HG03565 (cell line): ENCODE results near the gene MLXIP.

Source experiments
- ATAC-seq: cut with Tn5 transposase; IDR thresholded peaks from one replicate; pipeline ENCODE4 v1.9.1; 2021; ENCODE audit warnings: mild to moderate bottlenecking, moderate library complexity; ENCODE audit not compliant: unreplicated experiment

The MLXIP gene

DNA sequence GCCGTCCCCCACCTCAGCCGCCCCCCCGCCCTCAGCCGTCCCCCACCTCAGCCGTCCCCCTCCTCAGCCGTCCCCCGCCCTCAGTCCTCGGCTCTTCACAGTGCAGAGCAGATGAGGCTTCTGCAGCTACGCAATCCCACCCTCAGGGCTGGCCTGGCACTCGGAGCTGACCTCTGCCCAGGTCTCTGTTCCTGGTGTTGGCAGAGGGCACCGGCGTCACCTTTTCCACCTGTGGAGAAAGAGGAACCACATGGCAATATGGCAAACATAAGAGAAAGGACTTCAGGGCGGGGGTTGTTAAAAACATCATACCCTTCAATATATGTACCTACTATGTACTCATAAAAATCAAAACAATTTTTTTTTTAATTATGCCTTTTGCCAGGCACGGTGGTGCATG is 45.8 kb downstream of the MLXIP start:
- ATAC-seq, result no peak

DNA sequence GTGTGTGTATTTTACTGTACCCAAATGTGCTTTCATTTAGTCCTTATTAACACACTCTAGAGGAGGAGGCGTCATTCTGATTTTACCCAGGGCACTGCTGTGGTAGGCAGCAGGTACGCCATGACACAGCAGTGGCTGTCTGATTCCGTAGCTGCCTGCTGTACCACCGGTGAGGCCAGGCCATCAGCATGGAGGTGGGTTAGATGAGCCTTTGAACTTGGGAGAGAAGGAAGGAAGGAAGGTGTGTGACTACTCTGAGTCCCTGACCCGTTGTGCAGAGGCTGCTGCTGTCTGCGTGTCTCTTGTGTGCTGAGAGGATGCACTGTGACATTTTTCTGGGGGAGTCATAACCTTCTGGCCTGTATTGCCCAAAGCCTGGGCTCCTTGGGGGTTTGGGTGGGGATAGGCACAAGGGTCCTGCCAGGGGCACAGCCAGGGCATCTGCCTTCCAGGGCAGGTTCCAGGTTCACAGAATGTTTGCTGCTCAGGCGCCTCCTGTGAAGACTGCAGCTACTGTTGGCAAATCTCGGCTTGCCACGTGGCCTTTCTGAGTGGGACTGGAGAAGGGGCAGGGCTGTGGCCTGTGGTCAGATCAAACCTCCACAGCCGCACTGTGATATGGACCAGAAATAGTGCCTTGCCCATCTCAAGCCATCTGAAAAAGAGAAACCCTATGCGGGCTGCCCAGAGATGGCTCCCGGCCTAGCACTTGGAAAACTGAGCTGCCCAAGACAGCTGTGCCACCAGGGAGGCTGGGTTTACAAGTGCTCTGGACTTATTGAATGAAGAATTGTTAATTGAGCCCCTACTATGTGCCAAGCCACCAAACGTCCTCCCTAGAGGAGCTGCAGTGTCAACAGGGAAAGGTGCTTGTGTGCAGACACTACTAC is 47.1 kb downstream of the MLXIP start:
- ATAC-seq, result no peak

DNA sequence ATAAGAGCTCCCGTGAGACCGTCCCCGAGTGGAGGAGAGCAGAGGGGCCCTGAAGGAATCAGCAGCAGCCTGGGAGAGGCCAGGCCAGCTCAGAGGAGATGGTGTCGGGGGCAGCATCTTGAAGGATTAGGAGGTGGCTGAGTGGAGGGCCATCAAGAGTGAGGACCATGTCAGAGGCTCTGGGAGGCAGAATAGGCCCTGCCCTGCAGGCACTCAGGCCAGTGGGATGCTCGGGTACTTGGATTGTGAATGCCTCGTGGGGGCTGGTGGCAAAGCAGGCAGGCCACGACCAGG is 47.7 kb downstream of the MLXIP start:
- ATAC-seq, result no peak

GRCh38 chr12:122126713-122127597 is 48.4 kb downstream of the MLXIP start:
- ATAC-seq, result no peak

GRCh38 chr12:122127839-122128238 is 49.3 kb downstream of the MLXIP start:
- ATAC-seq, result no peak

GRCh38 chr12:122128481-122128880 is 49.9 kb downstream of the MLXIP start:
- ATAC-seq, result no peak

GRCh38 chr12:122129131-122129530 is 50.6 kb downstream of the MLXIP start:
- no peak for ATAC-seq

DNA sequence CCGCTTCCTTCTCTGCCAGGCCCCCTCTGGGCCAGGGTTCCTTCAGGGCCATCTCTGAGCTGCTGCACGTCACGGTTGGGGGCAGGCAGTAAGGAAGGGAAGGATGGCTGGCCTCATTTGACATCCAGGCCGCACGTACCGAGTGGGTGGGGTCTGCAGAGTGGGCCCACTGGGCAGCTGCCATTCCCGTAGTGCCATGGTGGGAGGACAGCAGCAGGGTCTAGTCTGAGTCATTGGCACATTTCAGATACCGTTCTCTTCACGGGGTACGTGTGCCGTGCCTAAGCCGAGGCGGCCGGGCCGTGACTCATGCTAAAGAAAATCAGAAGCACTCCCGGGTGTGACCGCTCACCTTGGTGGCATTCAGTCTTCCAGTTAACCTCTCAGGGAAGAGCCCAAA is 51.6 kb downstream of the MLXIP start:
- ATAC-seq, result no peak

- no peak for ATAC-seq
These were observed 54.8 kb downstream of the MLXIP start for GRCh38 chr12:122133192-122133950.

DNA sequence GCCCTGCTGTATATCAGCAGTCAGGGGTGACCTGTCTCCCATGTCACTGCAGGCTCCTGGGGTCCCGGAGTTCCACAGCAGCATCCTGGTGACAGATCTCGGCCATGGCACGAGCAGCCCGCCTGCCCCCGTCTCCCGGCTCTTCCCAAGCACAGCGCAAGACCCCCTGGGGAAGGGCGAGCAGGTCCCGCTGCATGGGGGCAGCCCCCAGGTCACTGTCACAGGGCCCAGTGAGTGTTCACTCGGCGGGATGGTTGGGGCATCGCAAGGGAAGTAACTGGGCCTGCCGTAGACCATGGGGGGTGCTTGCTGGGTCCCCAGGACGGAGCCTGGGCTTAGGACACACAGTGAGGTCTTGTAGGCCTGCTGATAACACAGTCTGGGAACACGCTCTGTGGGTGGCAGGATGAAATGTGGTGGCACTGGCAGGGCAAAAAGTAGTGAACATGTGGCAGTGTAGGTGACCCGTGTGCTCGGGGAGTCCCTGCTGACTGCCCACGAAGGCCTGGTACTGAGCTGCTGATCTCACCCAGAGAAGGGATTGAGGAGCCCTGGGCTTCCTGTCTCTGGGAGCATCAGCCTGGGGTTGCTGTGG is 57.0 kb downstream of the MLXIP start:
- no peak for ATAC-seq

DNA sequence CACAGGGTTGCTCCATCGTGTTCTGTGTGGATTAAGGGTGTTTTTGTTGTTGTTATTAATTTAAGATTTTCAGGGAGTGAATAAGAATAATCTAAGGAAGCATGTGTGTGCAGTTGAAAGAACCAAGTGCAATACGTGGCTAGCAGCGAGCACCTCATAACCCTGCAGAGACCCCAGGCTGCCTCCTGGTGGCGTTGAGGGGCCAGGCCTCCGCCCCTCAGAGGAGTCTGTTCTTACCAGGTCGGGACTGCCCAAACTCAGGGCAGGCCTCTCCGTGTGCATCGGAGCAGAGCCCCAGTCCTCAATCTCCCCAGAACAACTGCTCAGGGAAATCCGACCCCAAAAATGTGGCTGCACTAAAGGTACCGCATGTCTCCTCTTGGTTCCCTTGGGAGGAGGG is 58.7 kb downstream of the MLXIP start:
- no peak for ATAC-seq

- ATAC-seq, result no peak
These were observed 59.1 kb downstream of the MLXIP start for GRCh38 chr12:122137681-122138080.

- ATAC-seq, result no peak
These were observed 59.6 kb downstream of the MLXIP start for GRCh38 chr12:122138181-122138580.

DNA sequence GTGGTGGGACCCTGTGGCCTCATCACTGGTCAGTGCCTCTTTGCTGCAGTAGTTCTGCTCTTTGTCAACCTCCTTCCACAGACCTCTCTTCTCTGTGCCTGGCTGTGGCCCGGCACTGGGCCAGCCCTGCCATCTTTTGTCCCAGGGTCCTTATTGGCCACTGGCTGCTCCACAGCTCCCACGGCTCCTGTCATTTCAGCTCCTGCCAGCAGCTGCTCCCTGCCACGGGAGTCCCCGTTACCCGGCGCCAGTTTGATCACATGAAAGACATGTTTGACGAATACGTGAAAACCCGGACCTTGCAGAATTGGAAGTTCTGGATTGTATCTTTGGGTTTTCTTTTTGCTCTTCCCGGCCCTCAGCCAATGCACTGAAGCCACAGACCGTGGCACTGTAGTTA is 60.1 kb downstream of the MLXIP start:
- no peak for ATAC-seq

DNA sequence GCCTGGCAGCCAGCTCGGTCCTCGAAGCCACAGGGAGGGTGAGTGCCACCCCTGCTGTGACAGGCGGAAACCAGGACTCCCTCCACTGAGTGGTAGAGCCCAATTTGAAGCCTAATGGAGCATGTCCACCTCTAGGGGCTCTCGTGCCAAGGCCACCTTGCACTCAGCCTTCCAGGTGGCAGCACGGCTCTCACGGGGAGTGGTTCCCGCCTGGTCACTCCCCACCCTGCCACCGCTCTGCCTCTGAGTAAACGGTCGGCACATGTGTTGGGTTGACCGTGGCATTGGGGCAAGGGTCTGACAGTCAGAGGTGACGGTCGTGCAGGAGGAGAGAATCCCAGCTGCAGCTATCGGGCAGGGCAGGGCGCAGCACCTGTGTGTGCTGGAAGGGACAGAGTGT is 60.7 kb downstream of the MLXIP start:
- no peak for ATAC-seq

- ATAC-seq, result no peak
These were observed 61.4 kb downstream of the MLXIP start for GRCh38 chr12:122139941-122140340.

DNA sequence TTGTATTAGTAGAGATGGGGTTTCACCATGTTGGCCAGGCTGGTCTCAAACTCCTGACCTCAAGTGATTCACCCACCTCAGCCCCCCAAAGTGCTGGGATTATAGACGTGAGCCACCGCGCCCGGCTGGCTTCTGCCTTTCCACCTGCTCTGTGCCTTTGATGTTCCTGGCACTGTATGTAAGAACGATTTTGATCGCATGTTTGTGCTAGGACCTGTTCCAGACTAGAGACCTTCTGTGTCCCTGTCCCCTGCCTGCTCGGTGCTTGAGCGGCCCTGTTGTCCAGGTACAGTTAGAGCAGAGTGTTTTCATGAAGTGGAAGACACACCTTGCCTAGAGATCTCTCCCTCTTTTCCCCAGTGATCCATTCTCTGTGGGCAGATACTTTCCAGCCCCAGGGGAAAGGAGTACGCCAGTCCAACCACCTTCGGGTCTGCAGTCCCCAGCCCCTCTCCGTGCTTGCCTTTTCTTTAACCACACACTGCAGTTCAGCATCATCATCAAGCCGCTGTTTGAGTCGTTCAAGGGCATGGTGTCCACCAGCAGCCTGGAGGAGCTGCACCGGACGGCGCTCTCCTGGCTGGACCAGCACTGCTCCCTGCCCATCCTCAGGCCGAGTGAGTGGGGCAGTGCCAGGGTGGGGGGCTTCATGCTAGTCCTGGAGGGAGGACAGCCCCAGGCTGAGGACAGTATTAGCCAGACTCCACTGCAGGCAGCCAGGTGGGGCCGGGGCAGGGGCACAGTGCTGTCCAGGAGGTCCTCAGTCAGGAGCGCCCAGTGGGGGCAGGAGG is 62.1 kb downstream of the MLXIP start:
- ATAC-seq, result no peak

- ATAC-seq, result no peak
These were observed 63.6 kb downstream of the MLXIP start for GRCh38 chr12:122141911-122142725.

DNA sequence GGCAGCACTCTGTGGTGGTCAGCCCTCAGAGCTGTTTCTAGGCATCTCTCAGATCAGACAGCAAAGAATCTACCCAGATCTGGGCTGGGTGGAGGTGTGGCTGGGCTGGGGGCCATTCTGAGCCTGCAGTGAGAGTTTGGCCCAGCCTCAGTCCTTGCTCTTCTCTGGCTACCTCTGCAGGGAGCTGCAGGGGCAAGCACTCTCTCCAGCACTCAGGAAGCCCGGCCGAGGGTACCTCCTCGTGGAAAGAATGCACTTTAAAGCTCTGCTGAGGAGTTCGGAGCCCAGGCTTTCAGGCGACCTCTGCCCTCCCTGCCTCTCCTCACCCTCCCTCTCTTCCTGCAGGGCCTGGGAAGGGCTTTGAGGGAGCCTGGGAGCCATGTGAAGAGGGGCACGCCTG is 64.3 kb downstream of the MLXIP start:
- no peak for ATAC-seq
